Right lobe of liver (tissue), 4 donors: Measurements from ENCODE around the gene IGF2R.

ENCODE experiments used
- CTCF ChIP-seq, 4 donors: fragments of 200-600 bp in 3 of 4; fragments of 450-650 bp in 1 of 4; IDR thresholded peaks; one replicate each; pipeline versions ENCODE4 v1.5.1 to v1.8.0; 2016 to 2022; ENCODE audit warnings: antibody characterized with exemption in 4 of 4, mild to moderate bottlenecking in 2 of 4
- POLR2A ChIP-seq: fragments of 450-650 bp; IDR thresholded peaks from one replicate; pipeline ENCODE4 v1.6.1; 2017; ENCODE audit warnings: antibody characterized with exemption, mild to moderate bottlenecking
- donor health status: DM: no; HTN: no; CAD: no.
- donor health status: DM: no; HTN: no; CAD: no.
- donor health status: DM: no; HTN: yes; CAD: no.

- no peak for TF ChIP-seq CTCF (IDR thresholded peaks at IDR 0.05)
- no peak for TF ChIP-seq POLR2A
These were observed 161.2 kb downstream of the IGF2R start for GRCh38 chr6:160129881-160130615.
